SH-SY5Y (cell line): ENCODE results near the gene GCSH.

Experiments
- GATA2 ChIP-seq: IDR thresholded peaks from 2 replicates; pipeline ENCODE4 v1.6.1; 2011; ENCODE audit warnings: mild to moderate bottlenecking, low read depth, low read length
- GATA3 ChIP-seq: IDR thresholded peaks from 2 replicates; pipeline ENCODE4 v1.6.1; 2011; ENCODE audit warnings: low read depth, mild to moderate bottlenecking, low read length, moderate library complexity

DNA sequence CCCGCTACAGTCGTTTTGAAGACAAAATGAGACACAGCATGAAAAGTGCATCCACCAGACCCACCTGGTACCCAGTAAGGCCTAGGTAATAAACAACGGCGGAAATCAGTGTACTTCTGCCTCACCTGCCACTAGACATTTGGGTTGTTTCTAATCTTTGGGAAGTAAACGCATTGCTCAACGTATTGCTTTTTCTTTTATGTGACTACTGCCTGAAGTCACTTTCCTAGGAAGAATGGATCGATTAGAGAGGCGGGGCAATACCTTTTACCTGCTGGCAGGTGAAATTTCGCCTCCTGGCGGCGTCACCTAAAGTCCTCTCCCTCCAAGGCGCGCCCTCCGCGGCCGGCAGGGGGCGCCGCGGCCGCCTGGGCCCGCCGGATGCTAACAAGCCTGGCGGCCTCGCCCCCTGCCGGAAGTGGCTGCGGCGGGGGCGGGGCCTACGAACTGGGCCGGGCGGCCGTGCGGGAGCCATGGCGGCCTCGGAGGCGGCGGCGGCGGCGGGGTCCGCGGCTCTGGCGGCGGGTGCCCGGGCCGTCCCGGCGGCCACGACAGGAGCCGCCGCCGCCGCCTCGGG, 60.7 kb downstream of the GCSH start, which contains the start of gene ATMIN:
- TF ChIP-seq GATA2 = no peak
- no peak for TF ChIP-seq GATA3
